Measurements from ENCODE around the gene PACS2. TPM values are rescaled to one million over a fixed set of nuclear protein-coding genes. Genes with fewer than 3 reads are reported as not detected.
A peak's percentile ranks its signal among the peaks of the same experiment; 100 is the strongest.

PACS2 gene
- total RNA-seq, 1 experiment from 2014 or later, result 62.0 TPM

DNA sequence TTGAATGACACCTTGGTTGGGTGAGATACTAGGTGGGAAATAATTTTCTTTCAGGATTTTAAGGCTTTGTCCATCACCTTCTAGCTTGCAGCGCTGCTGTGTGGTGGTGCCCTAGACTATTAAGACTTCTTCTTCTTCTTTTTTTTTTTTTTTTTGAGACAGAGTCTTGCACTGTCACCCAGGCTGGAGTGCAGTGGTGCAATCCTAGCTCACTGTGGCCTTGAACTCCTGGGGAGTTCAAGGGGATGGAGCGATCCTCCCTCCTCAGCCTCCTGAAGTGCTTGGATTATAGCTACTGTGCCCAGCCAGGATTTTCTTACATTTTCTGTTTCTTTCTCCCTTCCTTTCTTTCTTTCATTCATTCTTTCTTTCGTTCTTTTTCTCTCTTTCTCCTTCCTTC, 94.8 kb downstream of the PACS2 start:
- no TSS peak for BruUV-seq (replicated peaks)
- POLR2A ChIA-PET (ENCODE audit: unreplicated experiment), result no interaction called here
- CTCF ChIA-PET, result no interaction called here

DNA sequence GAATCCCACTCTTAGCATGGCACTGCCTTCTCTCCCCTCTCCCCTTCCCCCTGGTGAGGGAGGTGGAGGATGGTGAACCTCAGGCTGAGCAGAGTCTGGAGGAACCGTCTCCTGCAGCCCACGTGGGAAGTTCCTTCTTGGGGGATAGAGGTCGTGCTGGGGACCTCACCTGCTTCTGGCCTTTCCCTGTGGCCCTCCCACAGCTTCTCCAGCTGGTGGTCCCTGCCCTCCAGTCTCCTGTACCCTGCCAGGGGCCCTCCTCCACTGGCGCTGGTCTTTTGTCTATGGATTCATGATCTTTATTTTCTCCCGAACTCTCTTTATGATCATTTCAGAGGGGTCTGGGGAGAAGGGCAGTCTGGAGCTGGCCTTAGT, 96.1 kb downstream of the PACS2 start:
- Histone ChIP-seq H3K27ac (ENCODE audit: low read length) (no peak overlapping the region), H3K36me3 (ENCODE audit: low read depth, low read length) (no peaks in the 10 kb centered on the region), H3F3A (ENCODE audit: low read length, unreplicated experiment) (no peaks in the 10 kb centered on the region), H3K9me3 (ENCODE audit: low read length) (no peaks in the 10 kb centered on the region), H2AFZ (ENCODE audit: low read length) (peak overlapping the region; percentile 75), H3K4me2 (ENCODE audit: low read length) (peak overlapping the region; percentile 94), H3K9ac (ENCODE audit: low read length) (peak overlapping the region; percentile 10; the same call in 1 of the 2 replicates), H3K4me1 (ENCODE audit: insufficient read depth, low read length) (peaks cover 10% of the 10 kb centered on the region; the same call in 1 of the 2 replicates), H3K27me3 (ENCODE audit: low read length) (no peaks in the 10 kb centered on the region), H3K79me2 (ENCODE audit: low read length) (no peaks in the 10 kb centered on the region), H3K4me3 (ENCODE audit: low read length) (peak overlapping the region; percentile 66), H4K20me1 (ENCODE audit: low read length) (no peaks in the 10 kb centered on the region), H3K9me2 (replicated peaks; ENCODE audit: low read length) (no peaks in the 10 kb centered on the region)
- BruUV-seq (replicated peaks), result no TSS peak
- CTCF ChIA-PET, result no interaction called here
- ATAC-seq (no peak), DNase-seq (no peak)
- POLR2A ChIA-PET (ENCODE audit: unreplicated experiment), result no interaction called here
- TF ChIP-seq EZH2 (IDR thresholded peaks at IDR 0.05; ENCODE audit: low read length, unreplicated experiment), result no peak
- no peak for TF ChIP-seq EZH2phosphoT487 (IDR thresholded peaks at IDR 0.05; ENCODE audit: borderline replicate concordance, low read length)
- TF ChIP-seq, protein P1, sequence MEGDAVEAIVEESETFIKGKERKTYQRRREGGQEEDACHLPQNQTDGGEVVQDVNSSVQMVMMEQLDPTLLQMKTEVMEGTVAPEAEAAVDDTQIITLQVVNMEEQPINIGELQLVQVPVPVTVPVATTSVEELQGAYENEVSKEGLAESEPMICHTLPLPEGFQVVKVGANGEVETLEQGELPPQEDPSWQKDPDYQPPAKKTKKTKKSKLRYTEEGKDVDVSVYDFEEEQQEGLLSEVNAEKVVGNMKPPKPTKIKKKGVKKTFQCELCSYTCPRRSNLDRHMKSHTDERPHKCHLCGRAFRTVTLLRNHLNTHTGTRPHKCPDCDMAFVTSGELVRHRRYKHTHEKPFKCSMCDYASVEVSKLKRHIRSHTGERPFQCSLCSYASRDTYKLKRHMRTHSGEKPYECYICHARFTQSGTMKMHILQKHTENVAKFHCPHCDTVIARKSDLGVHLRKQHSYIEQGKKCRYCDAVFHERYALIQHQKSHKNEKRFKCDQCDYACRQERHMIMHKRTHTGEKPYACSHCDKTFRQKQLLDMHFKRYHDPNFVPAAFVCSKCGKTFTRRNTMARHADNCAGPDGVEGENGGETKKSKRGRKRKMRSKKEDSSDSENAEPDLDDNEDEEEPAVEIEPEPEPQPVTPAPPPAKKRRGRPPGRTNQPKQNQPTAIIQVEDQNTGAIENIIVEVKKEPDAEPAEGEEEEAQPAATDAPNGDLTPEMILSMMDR (conservative IDR thresholded peaks at IDR 0.05; ENCODE audit: low read depth, low read length), result no peak
- intact Hi-C loops (cut with micrococcal nuclease), result no loop called here

More for the DNA sequence above, 94.8 kb downstream of the PACS2 start:
- H3K27ac ChIP-seq (ENCODE audit: low read length), result no peak overlapping the region
- H3K4me2 ChIP-seq (ENCODE audit: low read length), result no peak overlapping the region
- H3K9me3 ChIP-seq (ENCODE audit: low read length), result no peaks in the 10 kb centered on the region
- H3K79me2 ChIP-seq (ENCODE audit: low read length), result no peaks in the 10 kb centered on the region
- TF ChIP-seq EZH2phosphoT487 (IDR thresholded peaks at IDR 0.05; ENCODE audit: borderline replicate concordance, low read length) (no peak), EZH2 (IDR thresholded peaks at IDR 0.05; ENCODE audit: low read length, unreplicated experiment) (no peak)
- TF ChIP-seq, protein P1 (conservative IDR thresholded peaks at IDR 0.05; ENCODE audit: low read depth, low read length), result no peak
- ATAC-seq (no peak), DNase-seq (no peak)
- peaks cover 10% of the 10 kb centered on the region; the same call in 1 of the 2 replicates for H3K4me1 ChIP-seq (ENCODE audit: insufficient read depth, low read length)
- no peaks in the 10 kb centered on the region for H4K20me1 ChIP-seq (ENCODE audit: low read length)
- no peaks in the 10 kb centered on the region for H3K9me2 ChIP-seq (replicated peaks; ENCODE audit: low read length)
- H3F3A ChIP-seq (ENCODE audit: low read length, unreplicated experiment), result no peaks in the 10 kb centered on the region
- no peak overlapping the region for H3K4me3 ChIP-seq (ENCODE audit: low read length)
- H2AFZ ChIP-seq (ENCODE audit: low read length), result no peak overlapping the region
- H3K9ac ChIP-seq (ENCODE audit: low read length), result no peak overlapping the region
- H3K27me3 ChIP-seq (ENCODE audit: low read length), result no peaks in the 10 kb centered on the region
- H3K36me3 ChIP-seq (ENCODE audit: low read depth, low read length), result no peaks in the 10 kb centered on the region
- intact Hi-C loops (cut with micrococcal nuclease), result no loop called here

DNA sequence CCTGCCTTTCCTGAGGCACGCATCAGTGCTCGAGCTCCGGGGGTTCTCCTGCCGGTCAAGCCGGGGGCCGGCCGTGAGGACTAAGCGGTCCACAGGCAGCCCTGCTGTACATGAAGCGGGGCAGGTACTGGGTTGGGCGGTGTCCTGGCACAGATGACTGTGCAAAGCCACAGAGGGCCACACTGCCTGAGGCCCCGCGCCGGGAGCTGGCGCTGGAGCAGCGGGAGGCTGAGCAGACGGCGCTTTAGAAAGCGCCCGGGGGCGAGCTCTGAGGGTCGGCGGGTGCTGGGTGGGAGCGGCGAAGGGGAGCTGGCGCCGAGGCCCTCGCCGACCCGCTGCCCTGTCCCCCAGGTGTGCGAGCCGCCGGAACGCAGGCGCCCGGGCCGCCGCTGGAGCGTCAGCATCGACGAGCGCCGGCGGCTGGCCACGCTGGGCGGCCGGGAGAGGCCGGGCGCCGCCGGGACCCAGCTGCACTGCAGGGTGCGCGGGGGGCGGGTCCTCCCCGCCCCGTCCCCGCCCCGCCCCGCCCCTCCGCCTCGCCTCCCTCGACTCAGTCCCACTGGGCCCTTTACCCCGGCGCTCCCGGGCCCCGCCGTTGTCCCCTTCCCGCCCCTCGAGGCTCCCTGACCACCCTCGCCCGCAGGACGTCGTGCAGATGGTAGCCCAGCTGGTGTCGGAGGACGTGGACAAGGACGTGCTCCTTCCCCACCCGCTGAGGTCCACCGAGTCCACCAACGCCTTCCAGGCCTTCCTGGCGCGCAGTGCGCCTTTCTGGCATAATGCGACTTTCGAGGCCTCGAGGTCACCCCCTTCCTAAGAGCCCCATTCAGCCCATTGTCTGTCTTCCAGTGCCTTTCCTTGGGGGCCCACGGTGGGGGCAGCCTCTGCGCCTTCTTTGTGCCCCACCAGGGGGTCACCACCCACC, 96.7 kb downstream of the PACS2 start:
- ChIA-PET POLR2A (ENCODE audit: unreplicated experiment) (no interaction called here), CTCF (interaction anchor here (0.6 kb wide), 1 partner anchor 79 kb away, joined by 3 read pairs; no protein-coding TSS in a partner anchor)
- peak overlapping the region; percentile 94 for H3K4me2 ChIP-seq (ENCODE audit: low read length)
- H2AFZ ChIP-seq (ENCODE audit: low read length), result peak overlapping the region; percentile 75
- H3K27me3 ChIP-seq (ENCODE audit: low read length), result no peaks in the 10 kb centered on the region
- H3K36me3 ChIP-seq (ENCODE audit: low read depth, low read length), result no peaks in the 10 kb centered on the region
- H3K9me3 ChIP-seq (ENCODE audit: low read length), result no peaks in the 10 kb centered on the region
- H3F3A ChIP-seq (ENCODE audit: low read length, unreplicated experiment), result no peaks in the 10 kb centered on the region
- H3K4me3 ChIP-seq (ENCODE audit: low read length), result peak overlapping the region; percentile 66
- intact Hi-C loops (cut with micrococcal nuclease), result no loop called here
- ATAC-seq (peak; percentile 82), DNase-seq (peak; percentile 63)
- no peak for TF ChIP-seq EZH2 (IDR thresholded peaks at IDR 0.05; ENCODE audit: low read length, unreplicated experiment)
- TF ChIP-seq, protein P1 (conservative IDR thresholded peaks at IDR 0.05; ENCODE audit: low read depth, low read length), result no peak
- TF ChIP-seq EZH2phosphoT487 (IDR thresholded peaks at IDR 0.05; ENCODE audit: borderline replicate concordance, low read length), result no peak
- H4K20me1 ChIP-seq (ENCODE audit: low read length), result no peaks in the 10 kb centered on the region
- H3K9ac ChIP-seq (ENCODE audit: low read length), result peak overlapping the region; percentile 10; the same call in 1 of the 2 replicates
- no peaks in the 10 kb centered on the region for H3K79me2 ChIP-seq (ENCODE audit: low read length)
- peaks cover 10% of the 10 kb centered on the region; the same call in 1 of the 2 replicates for H3K4me1 ChIP-seq (ENCODE audit: insufficient read depth, low read length)
- no peak overlapping the region for H3K27ac ChIP-seq (ENCODE audit: low read length)
- no TSS peak for BruUV-seq (replicated peaks)
- no peaks in the 10 kb centered on the region for H3K9me2 ChIP-seq (replicated peaks; ENCODE audit: low read length)
